ENCODE data around the gene RELB. TPM values are rescaled to one million over a fixed set of nuclear protein-coding genes. Genes with fewer than 3 reads are reported as not detected.

The RELB gene
- total RNA-seq, 4 donors from 2014 or later = 8.4 to 21.5 (median 12.9) TPM

DNA sequence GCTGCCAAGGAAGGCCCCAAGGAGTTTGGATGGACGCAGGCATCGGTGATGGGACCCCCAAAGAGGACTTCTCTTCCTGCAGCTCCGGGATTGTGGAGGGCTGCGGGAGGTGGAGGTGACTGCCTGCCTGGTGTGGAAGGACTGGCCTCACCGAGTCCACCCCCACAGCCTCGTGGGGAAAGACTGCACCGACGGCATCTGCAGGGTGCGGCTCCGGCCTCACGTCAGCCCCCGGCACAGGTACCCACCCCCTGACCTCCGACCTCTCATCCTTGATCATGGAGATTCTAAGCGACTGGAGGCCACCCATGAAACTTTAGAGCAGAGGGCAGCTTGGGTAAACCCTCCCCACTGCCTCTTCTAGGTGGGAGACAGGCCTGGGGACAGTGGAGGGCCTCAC lies 20.7 kb downstream of the RELB start:
- intact Hi-C loops (cut with DNase I; ENCODE audit: low total_unique reads) = no loop called here
- in situ Hi-C loops (cut with MboI; ENCODE audit: low sequenced_read_pairs in 4 of 4) = no loop called here
- no peak for DNase-seq
- Histone ChIP-seq H3K4me3 (no peak overlapping the region), H3K27ac (no peak overlapping the region), H3K36me3 (peaks cover 0 to 5% of the 10 kb centered on the region in 2 donors), H3K27me3 (no peaks in the 10 kb centered on the region), H3K4me1 (peaks cover 0 to 3% of the 10 kb centered on the region in 2 donors), H3K9me3 (no peaks in the 10 kb centered on the region)
- TF ChIP-seq, protein P1, sequence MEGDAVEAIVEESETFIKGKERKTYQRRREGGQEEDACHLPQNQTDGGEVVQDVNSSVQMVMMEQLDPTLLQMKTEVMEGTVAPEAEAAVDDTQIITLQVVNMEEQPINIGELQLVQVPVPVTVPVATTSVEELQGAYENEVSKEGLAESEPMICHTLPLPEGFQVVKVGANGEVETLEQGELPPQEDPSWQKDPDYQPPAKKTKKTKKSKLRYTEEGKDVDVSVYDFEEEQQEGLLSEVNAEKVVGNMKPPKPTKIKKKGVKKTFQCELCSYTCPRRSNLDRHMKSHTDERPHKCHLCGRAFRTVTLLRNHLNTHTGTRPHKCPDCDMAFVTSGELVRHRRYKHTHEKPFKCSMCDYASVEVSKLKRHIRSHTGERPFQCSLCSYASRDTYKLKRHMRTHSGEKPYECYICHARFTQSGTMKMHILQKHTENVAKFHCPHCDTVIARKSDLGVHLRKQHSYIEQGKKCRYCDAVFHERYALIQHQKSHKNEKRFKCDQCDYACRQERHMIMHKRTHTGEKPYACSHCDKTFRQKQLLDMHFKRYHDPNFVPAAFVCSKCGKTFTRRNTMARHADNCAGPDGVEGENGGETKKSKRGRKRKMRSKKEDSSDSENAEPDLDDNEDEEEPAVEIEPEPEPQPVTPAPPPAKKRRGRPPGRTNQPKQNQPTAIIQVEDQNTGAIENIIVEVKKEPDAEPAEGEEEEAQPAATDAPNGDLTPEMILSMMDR (IDR thresholded peaks at IDR 0.05 in 4 of 5, conservative IDR thresholded peaks at IDR 0.05 in 1 of 5) = no peak
- no peak for TF ChIP-seq POLR2A (IDR thresholded peaks at IDR 0.05)
- ATAC-seq = no peak

DNA sequence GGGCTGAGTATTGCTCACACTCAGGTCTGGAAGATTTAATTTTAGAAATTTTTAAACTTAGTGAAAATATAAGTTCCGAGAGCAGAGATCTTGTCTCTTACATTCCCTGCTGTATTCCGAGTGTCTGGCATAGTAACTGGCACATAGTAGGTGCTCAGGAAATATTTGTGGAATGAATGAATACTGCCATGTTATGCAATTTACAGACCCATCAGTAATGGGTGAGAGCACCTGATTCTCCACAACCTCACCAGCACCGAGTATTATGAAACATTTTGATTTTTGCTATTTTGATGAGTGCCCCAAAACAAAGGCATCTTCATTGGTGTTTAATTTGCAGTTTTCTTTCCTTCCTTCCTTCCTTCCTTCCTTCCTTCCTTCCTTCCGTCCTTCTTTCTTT lies 21.8 kb downstream of the RELB start:
- in situ Hi-C loops (cut with MboI; ENCODE audit: low sequenced_read_pairs in 4 of 4) = no loop called here
- no peak for ATAC-seq

GRCh38 chr19:45025264-45025663 lies 24.0 kb downstream of the RELB start:
- Histone ChIP-seq H3K36me3 (peaks cover 0 to 35% of the 10 kb centered on the region in 2 donors), H3K4me3 (no peak overlapping the region), H3K9me3 (no peaks in the 10 kb centered on the region), H3K27me3 (no peaks in the 10 kb centered on the region), H3K27ac (no peak overlapping the region), H3K4me1 (no peaks in the 10 kb centered on the region)
- intact Hi-C loops (cut with DNase I; ENCODE audit: low total_unique reads) = no loop called here
- in situ Hi-C loops (cut with MboI; ENCODE audit: low sequenced_read_pairs in 4 of 4) = no loop called here
- DNase-seq (no peak), ATAC-seq (no peak)
- no peak for TF ChIP-seq POLR2A (IDR thresholded peaks at IDR 0.05)
- TF ChIP-seq, protein P1 (IDR thresholded peaks at IDR 0.05 in 4 of 5, conservative IDR thresholded peaks at IDR 0.05 in 1 of 5) = no peak

More for the DNA sequence above, 21.8 kb downstream of the RELB start:
- no peak for DNase-seq
- Histone ChIP-seq H3K27ac (no peak overlapping the region), H3K4me3 (no peak overlapping the region), H3K4me1 (no peaks in the 10 kb centered on the region), H3K27me3 (no peaks in the 10 kb centered on the region), H3K36me3 (peaks cover 0 to 12% of the 10 kb centered on the region in 2 donors), H3K9me3 (no peaks in the 10 kb centered on the region)
- intact Hi-C loops (cut with DNase I; ENCODE audit: low total_unique reads) = no loop called here
- no peak for TF ChIP-seq POLR2A (IDR thresholded peaks at IDR 0.05)
- TF ChIP-seq, protein P1 (IDR thresholded peaks at IDR 0.05 in 4 of 5, conservative IDR thresholded peaks at IDR 0.05 in 1 of 5) = no peak

GRCh38 chr19:45027371-45027770 lies 26.1 kb downstream of the RELB start:
- no peaks in the 10 kb centered on the region for H3K4me1 ChIP-seq
- no peaks in the 10 kb centered on the region for H3K9me3 ChIP-seq
- no peak for DNase-seq
- no peaks in the 10 kb centered on the region for H3K27me3 ChIP-seq
- ATAC-seq = no peak
- in situ Hi-C loops (cut with MboI; ENCODE audit: low sequenced_read_pairs in 4 of 4) (no loop called here), intact Hi-C loops (cut with DNase I; ENCODE audit: low total_unique reads) (no loop called here)
- no peak overlapping the region for H3K4me3 ChIP-seq
- H3K27ac ChIP-seq = no peak overlapping the region
- peaks cover 0 to 48% of the 10 kb centered on the region in 2 donors for H3K36me3 ChIP-seq
- TF ChIP-seq POLR2A (IDR thresholded peaks at IDR 0.05) = no peak
- TF ChIP-seq, protein P1 (IDR thresholded peaks at IDR 0.05 in 4 of 5, conservative IDR thresholded peaks at IDR 0.05 in 1 of 5) = no peak

DNA sequence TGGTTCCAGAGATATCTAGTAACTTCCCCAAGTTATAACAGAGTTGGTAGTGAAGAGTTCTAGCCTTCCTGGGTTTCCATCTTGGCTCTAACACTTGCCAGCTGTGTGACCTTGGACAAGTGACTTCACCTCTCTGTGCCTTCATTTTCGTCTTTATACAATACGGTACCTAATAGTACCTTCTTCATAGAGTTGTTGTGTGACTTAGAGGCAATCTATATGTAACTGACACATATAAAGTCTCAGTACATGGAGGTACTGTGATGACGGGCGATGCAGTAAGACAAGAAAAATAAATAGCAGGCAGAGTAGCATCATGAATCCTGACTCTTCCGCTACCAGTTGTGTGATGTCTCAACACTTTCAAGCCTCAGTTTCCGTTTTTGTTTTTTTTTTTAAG lies 29.6 kb downstream of the RELB start:
- Histone ChIP-seq H3K27ac (no peak overlapping the region), H3K36me3 (peaks cover 0 to 74% of the 10 kb centered on the region in 2 donors), H3K4me3 (no peak overlapping the region), H3K27me3 (no peaks in the 10 kb centered on the region), H3K4me1 (no peaks in the 10 kb centered on the region), H3K9me3 (no peaks in the 10 kb centered on the region)
- ATAC-seq = no peak
- DNase-seq = no peak
- TF ChIP-seq, protein P1 (IDR thresholded peaks at IDR 0.05 in 4 of 5, conservative IDR thresholded peaks at IDR 0.05 in 1 of 5) = no peak
- no peak for TF ChIP-seq POLR2A (IDR thresholded peaks at IDR 0.05)
- in situ Hi-C loops (cut with MboI; ENCODE audit: low sequenced_read_pairs in 4 of 4) (no loop called here), intact Hi-C loops (cut with DNase I; ENCODE audit: low total_unique reads) (no loop called here)

Measured in gastrocnemius medialis (tissue), 4 donors.